Activated CD4-positive, alpha-beta T cell treated with anti-CD3 and anti-CD28 coated beads, Interleukin-2, amount 50 U/mL, for 48 hours (primary cell): ENCODE results near the gene RAB5IF.
"Not testable (repeated sequence)": the region's sequence is repeated elsewhere in the genome, so short reads cannot be mapped to it uniquely, and the experiment has no call there.

Experiments
- DNase-seq, 2 experiments: peaks; one replicate each; pipeline ENCODE4 v3.0.0-alpha.2; 2020

Gene RAB5IF

GRCh38 chr20:36631646-36632045 is 26.1 kb downstream of the RAB5IF start:
- no peak for DNase-seq

- no peak for DNase-seq
Observed at GRCh38 chr20:36632147-36632486, 26.5 kb downstream of the RAB5IF start.

- no peak for DNase-seq
Observed at GRCh38 chr20:36632487-36633284, 27.1 kb downstream of the RAB5IF start.

GRCh38 chr20:36633285-36633772 is 27.8 kb downstream of the RAB5IF start:
- DNase-seq: no peak

GRCh38 chr20:36634342-36634741 is 28.8 kb downstream of the RAB5IF start:
- no peak for DNase-seq

GRCh38 chr20:36638876-36639400 is 33.4 kb downstream of the RAB5IF start:
- not testable (repeated sequence) for DNase-seq

- DNase-seq: no peak
Observed at GRCh38 chr20:36641506-36641843, 35.9 kb downstream of the RAB5IF start.

- no peak for DNase-seq
Observed at GRCh38 chr20:36642136-36642535, 36.6 kb downstream of the RAB5IF start.

GRCh38 chr20:36644032-36644705 is 38.6 kb downstream of the RAB5IF start:
- DNase-seq: peak; percentile 65 to 72

- peak in 1 of 2 experiments; percentile 60 for DNase-seq
Observed at GRCh38 chr20:36644706-36645095, 39.1 kb downstream of the RAB5IF start.

GRCh38 chr20:36645353-36645752 is 39.8 kb downstream of the RAB5IF start:
- DNase-seq: peak in 1 of 2 experiments; percentile 12

GRCh38 chr20:36645998-36646397 is 40.4 kb downstream of the RAB5IF start, which contains the start of gene SLA2:
Gene SLA2, minus strand, starts transcription at chr20:36646196. Its CDS starts 4,861 bp downstream, at chr20:36641335.
- peak; percentile 68 to 73 for DNase-seq

GRCh38 chr20:36646678-36647077 is 41.1 kb downstream of the RAB5IF start:
- no peak for DNase-seq

GRCh38 chr20:36647196-36648121 is 41.9 kb downstream of the RAB5IF start:
- DNase-seq: no peak

GRCh38 chr20:36653456-36653855 is 47.9 kb downstream of the RAB5IF start:
- no peak for DNase-seq

GRCh38 chr20:36654506-36654905 is 48.9 kb downstream of the RAB5IF start:
- DNase-seq: no peak

- no peak for DNase-seq
Observed at GRCh38 chr20:36655004-36655403, 49.4 kb downstream of the RAB5IF start.

GRCh38 chr20:36656733-36657132 is 51.2 kb downstream of the RAB5IF start:
- DNase-seq: no peak

GRCh38 chr20:36658300-36658699 is 52.7 kb downstream of the RAB5IF start:
- no peak for DNase-seq
